Dermis microvascular lymphatic vessel endothelial cell (primary cell): Measurements from ENCODE around the gene GLRX5. TPM values are rescaled to one million over a fixed set of nuclear protein-coding genes. Genes with fewer than 3 reads are reported as not detected.
"Not testable (repeated sequence)": the region's sequence is repeated elsewhere in the genome, so short reads cannot be mapped to it uniquely, and the experiment has no call there.

Experiments used
- DNase-seq, 2 donors: peaks; one replicate each; pipeline versions ENCODE4 v3.0.0 to v3.0.0-alpha.2; 2010; ENCODE audit warnings: low read depth in 2 of 2
- total RNA-seq: library from RNA; depleted of rRNA; stranded (reverse); fragments of >200 nt; gene quantifications from 2 replicates; pipeline ENCODE4 v1.2.1, GENCODE V29; 2014

The GLRX5 gene
- total RNA-seq, 1 donor from 2014 or later, result 41.7 TPM

DNA sequence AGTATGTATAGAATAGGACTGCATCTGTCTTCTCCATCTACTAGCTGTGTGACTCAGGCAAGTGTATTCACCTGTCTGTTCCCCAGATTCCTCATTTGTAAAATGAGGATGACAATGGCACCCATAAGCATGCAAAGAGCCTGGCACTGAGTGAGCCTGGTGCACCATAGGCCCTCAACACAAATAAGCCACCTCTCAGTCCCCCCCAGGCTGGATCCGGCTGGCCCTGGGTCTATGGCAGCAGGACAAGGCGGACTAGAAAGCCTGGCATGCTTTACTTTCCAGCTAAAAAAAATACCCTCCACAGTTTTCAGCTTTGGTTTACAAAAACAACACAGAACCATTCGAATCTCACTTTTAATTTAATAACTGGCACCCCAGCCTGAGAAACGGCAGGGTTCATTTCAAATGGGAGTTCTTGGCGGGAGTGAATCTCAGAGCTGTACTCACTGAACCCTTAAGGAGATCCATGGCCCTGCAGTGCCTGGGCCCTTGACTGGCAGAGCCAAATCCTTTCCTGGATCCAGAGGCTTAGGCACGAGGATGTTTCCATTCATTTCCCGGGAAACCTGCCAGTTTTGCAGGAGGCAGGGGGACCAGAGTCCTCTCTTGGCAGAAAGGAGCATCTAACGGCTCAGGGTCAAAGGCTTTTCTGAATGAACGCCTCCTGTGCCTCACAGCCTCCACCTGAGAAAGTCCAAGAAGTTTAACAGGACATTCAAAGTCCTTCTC is 36.1 kb upstream of the GLRX5 start:
- DNase-seq, result no peak

DNA sequence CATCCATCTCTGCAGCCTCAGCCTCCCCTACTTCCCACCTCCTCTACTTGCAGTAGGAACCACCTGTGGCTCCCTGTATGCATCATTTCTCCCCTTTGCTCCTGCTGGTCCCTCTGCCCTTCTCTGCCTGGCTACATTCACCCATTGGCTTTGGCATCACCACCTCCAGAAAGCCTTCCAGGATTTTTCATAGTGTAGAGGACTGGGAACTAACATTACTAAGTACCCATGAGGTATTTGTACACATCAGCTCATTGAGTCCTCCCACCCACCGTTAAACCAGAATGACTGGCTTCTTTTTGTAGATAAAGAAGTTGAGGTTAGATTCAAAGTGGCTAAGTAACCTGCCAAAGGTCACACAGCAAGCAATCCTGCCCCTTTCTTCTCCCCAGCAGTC is 35.5 kb upstream of the GLRX5 start:
- no peak for DNase-seq

DNA sequence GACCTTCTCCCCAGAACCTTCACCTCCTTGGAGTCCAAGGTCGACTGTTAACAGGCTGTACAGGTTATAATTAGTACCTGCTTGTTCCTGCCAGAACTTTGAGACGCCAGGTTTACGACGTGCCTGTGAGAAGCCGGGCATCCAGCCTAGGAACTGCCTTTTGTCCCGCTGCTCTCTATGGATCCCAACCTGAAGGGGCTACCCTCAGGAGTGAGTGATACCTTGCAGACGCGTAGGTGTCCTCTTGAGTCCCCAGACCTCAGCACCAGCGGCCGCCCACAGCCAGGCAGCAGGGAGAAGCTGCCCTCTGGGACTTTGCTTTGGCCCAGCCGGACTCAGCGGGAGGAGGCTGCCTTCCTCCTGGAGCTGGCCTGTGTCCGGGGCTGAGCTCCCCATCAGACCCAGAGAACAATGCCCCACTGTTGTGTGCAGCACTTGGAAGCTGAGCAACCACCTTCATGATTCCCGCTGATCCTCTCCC is 34.6 kb upstream of the GLRX5 start:
- DNase-seq, result no peak

DNA sequence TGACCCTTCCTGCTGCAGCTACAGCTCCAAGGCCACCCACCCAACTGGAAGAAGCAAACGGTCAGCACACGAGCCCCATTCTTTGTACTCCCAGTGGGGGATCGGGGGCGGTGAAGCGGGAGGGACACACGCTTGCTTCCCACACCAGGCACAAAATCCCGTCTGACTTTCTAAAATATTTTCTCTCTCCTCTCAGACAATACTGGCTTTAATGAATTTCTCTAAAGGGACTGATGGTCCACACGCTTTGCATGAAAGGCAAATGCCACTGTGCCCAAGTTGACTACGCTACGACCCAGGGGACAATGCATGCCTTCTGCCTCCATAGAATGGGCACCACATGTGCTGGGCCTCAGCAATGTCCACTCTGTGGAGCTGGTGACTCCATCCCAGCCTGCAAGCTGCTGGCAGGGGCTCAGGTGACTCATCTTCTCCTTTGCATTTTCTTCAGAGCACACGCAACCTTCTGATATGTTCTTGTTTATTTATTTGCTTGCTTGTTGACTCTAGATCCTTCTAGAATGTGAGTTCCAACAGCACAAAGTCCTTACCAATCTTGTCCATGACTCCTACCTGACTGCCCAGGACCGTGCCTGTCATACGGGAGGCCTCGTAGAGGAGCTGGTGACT is 34.0 kb upstream of the GLRX5 start:
- DNase-seq, result peak in 1 of 2 donors; percentile 74

DNA sequence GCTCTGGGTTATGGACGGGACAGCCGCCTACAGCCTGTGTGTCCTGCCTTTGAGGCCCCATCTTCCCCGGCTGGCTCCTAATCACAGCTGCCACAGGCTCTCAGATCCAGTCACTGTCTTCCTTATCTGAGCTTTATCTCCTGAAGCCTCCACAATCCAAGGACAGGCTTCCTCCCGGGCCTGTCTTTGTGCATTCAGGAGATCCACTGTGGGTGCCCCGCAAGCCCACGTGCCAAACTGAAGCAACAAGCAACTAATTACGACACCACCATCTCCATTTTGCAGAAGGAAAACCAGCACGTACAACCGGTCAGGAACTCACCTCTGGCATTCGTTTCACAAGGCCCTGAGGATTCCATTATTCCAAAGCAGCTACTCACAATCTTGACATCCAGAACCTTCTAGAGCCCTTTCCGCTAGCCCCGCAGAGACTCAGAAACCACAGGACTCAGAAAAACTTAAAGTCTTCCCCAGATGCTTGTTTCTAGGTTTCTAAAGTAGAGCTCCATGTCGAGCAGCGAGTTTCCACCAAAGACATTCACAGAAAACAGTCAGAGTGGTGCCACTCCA is 32.4 kb upstream of the GLRX5 start:
- DNase-seq, result no peak

DNA sequence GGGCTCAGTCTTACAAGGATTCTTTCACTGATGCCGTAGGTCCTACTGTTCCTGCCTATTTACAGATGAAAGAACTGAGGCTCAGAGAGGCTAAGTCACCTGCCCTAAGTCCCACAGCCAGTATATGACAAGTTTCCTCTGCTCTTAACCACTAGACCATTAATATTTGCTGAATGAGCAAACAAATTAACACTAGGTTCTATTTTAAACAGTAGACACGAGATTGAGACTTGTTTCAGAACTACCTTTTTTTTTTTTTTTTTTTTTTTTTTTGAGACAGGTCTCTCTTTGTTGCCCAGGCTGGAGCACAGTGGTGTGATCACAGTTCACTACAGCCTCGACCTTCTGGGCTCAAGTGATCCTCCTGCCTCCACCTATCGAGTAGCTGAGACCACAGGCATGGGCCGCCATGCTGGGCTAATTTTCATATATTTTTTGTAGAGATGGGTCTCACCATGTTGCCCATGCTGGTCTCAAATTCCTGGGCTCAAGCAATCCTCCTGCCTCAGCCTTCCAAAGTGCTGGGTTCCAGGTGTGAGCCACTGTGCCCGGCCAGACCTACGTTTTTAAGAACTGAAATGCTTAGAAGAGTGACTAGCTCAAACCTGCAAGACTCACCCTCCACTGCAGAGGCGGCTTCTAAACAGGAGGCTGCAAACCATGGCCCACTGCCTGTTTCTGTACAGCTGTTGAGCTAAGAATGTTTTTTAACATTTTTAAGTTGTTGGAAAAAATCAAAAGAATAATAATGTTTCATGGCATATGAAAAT is 31.3 kb upstream of the GLRX5 start:
- DNase-seq, result no peak

DNA sequence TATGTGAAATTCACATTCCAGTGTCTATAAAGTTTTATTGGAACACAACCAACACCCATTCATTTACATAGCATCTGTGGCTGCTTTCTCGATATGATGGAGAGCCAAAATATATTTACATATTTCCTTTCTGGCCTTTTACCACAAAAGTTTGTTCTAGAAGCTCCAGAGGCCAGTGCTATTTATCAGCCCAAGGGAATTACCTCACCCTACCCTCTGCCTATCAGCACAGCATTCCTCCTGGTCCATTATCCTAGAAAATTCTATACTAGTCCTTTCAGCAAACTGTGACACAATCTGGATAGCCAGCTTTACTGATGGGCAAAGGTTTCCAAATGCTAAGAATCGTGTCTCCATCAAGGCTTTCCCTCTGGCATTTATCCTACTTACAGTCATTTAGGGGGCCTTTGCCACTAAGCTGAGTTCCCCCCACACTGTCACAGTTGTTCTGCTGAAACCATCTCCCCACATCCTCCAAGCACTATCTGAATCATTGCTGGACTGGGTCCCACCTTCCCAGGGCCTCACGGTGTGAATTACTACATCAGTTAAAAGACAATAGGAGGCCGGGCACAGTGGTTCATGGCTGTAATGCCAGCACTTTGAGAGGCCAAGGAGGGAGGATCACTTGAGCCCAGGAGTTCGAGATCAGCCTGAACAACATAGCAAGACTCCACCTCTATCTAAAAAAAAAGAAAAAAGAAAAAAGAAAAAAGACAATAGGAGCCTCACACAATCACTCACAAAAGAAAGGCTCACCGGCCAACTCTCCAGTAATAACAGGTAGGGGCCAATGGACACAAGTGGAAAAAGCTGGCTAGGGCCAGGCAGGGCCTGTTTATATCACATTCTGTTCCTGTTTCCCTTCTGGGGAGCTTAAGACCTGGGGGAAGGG is 30.5 kb upstream of the GLRX5 start:
- DNase-seq, result peak; percentile 65 to 70

DNA sequence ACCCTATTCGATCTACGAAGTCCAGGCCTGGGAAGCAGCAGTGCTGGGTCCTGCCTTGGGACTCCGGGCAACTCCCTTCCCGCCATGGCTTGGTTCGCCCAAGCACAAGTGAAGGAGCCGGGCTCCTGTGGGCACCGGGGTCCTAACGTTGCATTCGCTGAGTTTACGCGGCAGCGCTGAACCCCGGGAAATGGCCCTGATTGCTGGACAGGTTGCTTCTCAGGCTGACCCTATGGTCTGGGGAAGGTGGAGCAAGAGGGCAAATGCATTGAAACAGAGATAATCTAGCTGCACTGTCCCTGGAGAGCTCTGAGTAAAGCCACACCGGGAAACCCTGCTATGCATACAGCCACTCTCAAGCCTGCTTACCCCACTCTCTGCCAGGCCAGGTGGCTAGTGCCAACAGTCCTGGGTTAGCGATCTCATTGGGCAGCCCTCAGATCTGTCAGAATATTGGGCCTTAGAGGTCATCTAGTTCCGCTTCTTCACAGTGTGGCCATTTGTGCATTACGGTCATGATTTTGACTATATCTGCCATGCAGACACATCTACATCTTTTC is 29.7 kb upstream of the GLRX5 start:
- no peak for DNase-seq

DNA sequence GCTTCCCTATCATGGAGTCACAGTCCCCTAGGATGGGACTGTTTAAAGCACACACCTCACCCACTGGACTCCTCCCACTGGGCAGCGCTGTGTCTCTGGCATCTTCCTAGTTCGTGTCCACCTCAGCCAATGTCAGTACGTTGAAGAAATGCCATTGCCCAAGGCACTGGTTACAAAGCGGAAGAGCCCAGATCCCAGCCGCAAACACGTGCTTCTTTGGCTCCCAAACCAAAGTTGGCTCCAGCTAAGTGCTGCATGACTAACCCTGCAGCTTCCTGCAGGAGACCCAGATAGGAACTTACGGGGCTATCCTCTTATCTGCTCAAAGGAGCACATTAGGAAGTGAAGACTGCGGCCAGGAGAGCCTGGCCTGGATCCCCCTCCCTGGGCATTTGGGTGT is 27.7 kb upstream of the GLRX5 start:
- peak; percentile 72 to 94 for DNase-seq

DNA sequence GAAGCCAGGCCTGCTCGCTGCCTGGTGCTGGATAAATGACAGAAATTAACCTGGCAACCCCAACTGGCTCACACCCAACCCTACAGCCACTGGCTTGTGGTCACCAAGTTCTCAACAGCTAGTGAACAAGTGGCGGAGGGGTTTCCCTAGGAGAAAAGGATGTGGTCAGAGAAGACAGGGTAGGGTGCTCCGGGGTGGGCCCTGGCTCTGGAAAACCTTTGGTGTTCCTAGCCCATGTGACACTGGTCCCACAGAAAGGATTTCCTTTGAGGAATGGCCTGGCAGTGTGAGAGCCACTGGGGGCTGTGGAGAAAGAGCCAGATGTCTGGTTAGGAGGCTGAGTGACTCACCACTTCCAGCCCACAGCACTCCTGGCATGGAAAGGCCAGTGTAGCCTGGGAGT is 27.1 kb upstream of the GLRX5 start:
- DNase-seq, result peak in 1 of 2 donors; percentile 87

DNA sequence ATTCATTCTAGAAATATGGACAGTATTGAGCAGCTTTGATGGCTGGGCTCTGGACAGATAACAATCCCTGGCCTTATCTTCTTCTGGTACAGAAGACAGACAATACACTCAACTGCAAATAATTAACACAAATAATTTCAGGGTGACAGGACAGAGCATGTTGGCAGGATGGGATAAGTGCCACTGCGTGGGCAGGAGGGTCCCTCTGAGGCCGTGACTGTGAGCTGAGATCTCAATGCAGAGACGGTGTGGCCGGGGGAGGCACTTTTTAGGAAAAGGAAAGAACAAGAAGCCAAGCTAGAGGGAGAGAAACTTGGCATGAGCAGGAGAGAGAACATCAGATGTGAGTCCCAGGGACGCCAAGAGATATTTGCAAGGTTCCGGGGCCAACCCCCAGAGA is 26.5 kb upstream of the GLRX5 start:
- DNase-seq, result no peak

DNA sequence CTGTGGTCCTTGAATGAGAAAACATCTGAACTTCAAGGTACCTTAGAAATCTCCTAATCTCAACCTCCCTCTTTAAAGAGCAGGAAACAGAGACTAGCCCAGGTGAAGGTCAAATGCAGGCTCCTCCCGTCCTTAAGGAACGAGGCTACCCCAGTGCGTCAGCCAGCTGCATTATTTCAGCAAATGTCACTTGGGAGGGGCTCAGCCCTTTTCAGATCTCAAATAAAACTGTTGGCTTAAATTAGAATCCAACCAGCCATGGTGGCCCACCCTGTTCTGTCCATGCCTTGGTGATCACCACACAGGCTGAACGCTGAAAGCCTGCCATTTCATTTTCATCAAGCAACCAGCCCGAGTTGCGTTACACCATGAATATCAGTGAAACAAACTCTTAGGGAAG is 25.4 kb upstream of the GLRX5 start:
- no peak for DNase-seq

DNA sequence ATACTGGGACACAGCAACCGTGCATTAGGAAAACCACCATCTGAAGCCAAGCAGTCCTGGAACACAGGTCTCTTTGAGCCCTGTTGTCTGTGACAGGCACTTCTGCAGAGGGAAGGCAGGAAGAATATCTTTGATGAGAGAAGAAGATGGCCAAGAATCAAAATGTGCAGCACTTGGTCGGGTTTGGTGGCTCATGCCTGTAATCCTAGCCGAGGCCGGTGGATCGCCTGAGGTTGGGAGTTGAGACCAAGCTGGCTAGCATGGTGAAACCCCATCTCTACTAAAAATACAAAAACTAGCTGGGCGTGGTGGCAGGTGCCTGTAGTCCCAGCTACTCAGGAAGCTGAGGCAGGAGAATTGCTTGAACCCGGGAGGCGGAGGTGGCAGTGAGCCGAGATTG is 24.5 kb upstream of the GLRX5 start:
- DNase-seq, result not testable (repeated sequence)

DNA sequence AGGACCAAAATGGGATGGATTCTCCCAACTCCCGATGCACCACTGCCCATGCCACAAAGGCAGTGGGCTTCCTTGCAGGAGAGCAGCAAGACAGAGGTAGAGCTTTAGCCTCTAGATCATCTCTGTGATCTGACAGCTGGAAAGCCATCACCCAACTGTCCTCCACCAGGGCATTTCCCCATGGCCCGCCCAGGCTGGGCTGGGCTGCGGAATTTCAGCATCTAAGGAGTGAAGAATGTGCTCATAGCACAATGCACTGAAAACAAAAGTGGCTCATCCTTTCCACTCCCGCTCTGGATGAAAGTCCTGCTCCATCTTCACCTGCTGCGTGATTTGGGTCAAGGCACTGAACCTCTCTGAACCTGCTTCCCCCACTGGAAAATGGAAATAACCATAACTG is 24.0 kb upstream of the GLRX5 start:
- no peak for DNase-seq

DNA sequence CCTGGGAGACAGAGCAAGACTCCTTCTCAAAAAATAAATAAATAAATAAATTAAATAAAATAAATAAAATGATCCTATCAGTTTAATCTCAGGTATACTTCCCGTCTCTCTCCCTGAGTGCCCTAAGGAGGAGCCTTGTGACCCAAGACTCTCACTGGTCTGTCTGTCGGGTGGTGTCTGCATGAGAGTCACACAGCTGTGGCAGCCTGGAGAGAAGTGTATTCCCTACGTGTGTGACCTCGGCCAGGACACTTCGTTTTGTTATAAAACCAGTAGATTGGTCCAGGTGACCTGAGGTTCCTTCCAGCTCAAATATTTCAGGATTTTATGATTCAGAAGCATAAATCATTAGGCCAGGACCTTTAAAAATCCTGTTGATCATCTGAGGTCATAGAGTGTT is 23.2 kb upstream of the GLRX5 start:
- DNase-seq, result no peak

DNA sequence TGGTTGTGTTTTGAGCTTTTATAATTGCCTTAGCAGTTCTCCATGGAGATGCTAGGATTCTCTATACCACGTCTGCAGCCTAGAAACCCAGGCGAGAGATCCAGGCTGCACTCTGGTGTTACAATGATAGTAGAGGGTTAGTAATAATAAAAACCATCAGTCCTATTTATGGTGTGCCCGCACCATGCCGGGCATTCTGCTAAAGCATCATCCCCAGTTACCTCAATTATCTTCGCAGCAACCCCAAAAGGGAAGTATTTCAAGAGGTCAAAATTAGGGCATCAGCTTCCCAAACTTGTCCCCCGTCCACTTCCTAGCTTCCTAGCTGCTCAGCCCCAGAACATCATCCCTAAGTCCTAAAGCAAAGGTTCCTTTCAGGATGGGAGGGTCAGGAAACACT is 21.6 kb upstream of the GLRX5 start:
- DNase-seq, result no peak

DNA sequence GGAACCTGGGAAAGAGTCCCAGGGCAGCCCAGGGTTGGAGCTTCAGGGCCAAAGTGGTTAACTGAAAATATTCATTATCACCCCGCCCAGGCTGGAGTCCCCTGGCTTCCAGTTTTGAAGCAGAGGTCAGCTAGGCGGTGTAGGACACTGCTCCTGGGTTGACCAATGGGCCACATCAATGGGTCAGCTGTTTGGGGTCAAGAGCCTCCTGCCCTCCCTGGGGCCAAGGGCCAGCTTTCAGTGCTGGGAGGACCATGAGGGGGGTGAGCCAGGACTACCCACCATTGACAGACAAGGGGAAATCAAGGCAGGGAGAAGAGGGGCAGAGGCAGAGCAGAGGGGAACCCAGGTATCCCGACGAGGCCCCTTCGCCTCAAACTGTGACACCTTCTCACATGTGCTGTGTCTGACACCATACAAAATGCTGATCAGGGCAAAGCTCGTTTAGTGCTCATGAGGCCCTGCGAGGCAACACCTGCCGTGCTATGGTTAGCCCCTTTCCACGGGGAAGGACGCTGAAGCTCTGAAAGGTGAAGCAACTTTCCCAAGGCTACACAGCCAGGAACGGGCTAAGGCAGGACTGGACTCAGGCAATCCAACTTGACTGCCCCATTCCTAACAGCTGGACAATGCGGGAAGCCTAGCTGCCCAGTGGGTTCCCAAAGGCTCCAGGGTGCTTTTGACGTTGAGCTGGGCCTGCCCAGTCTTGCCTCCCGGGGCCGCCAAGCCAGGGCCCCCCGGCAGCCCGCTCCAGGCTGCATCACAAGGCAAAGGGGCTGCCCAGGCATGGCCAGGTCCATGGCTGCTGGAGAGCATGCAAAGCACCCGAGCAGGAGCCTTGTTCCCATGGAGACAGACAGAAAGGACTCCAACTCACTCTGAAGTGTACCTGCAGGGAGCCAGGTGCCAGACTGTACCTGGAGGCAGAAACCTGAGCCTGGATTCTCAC is 20.4 kb upstream of the GLRX5 start:
- DNase-seq, result no peak

DNA sequence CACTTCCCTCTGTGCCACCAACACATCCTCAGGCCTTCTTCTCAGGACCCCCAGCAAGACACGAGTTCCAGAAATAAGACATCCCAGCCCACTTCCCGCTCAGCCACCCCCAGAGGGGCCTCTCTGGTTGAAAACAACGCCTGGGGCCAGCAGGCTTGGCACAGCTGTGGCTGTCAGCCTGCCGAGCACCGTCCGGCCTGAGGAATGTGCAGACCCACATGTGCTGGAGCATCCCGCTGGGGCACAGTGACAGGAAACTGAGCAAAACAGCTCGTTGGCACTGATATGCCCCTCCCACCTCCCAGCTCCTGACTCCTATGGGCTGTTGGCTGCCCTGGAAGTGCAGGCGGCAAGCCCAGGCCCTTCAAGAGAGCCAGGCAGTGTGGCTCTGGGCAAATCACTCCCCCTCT is 19.8 kb upstream of the GLRX5 start:
- DNase-seq, result peak; percentile 74 to 88
